NOMO-1 (cell line): ENCODE measurements around the gene CDC42SE1.

ENCODE experiments used
- DNase-seq, 2 experiments: peaks; one replicate each; lab custom pipeline; 2025; ENCODE audit not compliant: unreplicated experiment in 2 of 2; lab: John Stamatoyannopoulos, UW

The CDC42SE1 gene

DNA sequence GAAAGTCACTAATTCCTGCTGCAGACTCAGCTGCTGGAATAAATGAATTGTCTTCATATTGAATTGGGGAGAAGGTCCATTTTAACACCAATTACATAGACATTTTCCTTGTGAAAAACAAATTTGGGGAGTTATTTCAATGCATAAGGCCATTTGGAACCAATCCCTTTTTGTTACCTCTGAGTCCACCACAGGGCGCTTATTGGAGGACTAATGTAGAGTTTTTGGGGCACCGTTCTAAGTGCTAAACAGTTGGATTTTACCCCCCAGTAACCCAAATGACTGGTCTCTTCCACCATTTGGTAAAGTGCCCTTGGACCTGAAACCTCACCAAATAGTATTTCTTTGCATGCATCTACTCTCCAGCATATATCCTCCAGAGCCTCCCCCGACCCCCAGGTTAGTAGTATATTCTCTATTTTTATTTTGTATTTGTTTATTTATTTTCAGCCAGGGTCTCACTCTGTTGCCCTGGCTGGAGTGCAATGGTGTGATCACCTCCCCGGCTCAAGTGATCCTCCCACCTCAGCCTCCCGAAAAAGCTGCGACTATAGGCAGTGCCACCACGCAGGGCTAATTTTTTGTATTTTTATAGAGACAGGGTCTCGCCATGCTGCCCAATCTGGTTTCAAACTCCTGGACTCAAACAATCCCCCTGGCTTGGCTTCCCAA is 49.6 kb downstream of the CDC42SE1 start:
- no peak for DNase-seq

DNA sequence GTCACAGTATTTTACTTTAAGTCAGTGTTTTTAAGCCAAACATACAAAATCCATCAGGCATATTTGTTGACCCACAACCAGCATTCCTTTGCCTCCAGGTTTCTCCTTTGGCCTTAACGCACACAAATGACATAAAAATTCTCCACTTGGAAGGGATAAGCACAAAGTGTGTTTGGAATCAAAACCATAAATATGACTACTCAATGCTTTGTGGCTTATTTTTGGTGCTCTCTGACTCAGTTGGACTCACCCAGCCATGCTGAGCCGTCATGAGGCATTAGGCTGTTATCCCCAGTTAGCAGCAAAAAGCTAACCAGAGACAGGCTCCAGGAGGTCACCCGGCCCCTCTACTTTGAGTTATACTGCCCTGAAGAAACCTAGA is 50.2 kb downstream of the CDC42SE1 start:
- DNase-seq, result no peak

DNA sequence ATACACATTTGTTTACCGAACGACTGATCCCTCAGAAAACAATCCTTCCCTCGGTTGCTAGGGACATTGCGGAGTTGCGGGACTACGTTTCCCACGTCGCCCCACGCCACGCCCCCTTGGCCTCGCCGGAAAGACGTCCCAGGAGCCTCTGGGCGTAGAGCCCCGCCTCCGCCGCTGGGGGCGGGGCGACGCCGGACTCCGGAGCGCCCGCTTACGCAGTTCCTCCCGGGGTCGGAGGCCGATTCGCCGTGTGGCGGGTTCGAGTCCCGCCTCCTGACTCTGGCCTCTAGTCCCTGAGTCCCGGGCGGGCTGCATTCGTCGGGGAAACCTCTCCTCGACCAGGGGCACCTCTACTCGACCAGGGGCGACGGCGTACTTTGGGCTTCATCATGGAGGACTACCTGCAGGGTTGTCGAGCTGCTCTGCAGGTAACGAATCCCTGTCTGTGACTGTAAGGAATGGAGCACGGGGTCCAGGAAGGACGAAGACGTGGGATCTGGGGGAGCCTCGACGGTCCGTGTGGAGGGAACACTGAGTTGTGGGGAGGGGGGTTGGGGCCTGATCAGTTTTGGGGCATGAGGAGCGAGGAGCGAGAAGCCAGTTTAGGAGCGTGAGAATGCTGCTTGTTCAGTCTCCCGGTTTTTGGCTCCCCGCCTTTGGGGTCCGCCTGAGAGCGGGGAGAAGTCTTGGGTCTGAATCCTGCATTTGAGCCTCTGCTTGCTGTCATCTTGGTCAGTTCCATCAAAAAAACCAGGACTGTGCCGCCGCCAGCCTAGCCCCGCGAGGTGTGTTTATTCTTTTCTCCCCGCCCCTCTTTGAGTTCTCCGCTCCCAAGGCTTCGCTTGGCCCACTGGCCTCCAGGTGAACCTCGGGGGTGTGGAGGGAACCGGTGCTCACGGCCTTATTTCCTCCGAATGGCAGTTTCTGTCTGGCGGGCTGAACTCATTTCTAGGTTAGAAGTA is 50.9 kb downstream of the CDC42SE1 start, which contains the start of gene PRUNE1:
Gene PRUNE1 (plus strand): TSS at position 206 of the 962 bp plus-strand sequence. CDS start 184 bp downstream, at position 390.
- peak; percentile 92 to 95 for DNase-seq

DNA sequence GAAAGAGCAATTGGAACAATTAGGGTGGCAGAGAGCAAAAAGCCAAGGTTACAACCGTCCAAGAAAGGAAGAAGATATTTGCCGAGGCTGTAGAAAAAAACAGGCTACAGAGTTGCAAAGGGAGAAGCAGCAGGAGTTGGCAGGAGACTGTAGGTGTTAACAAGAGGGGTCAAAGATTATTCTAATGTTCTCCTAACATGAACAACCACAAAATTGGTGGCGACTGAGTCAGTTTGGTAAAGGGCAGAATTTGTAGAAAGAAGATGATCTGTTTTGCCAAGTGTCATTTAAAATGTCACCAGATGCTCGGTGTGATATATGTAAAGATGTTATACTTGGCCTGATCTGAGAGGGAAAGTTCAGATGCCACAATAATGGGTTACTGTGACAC is 51.6 kb downstream of the CDC42SE1 start:
- DNase-seq, result no peak

DNA sequence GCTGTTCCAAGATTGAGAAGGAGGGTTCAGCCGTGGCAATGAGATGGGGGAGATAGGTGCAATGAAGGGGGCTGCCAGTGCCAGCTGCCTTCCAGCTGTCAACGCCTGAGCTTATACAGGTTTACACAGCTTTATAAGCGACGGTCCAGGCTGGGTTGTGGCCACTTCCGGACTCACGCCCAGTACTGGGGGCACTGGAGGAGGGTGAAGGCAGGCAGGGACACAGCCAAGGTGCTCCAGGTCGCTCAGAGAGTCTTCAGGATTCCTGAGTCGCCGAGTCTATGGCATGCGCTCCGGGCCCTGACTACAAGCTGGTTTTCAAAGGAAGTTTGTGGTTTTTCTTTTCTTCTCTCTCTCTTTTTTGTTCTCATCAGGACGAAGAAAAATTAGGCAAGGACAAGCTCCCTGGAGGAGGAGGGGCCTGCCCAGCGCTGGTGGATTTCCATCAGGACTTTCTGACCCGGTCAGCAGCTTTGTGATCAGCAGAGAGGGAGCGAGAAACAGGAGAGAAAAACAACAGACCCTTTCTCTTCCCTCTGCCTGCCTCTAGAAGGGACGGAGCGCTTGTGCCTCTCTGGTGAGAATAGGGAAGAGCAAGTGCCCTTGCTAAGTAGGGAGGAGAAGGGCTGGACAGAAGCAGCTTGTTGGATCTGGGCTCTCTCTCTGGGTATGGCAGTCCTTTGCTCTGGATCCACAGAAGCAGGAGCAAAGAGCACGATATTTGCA is 52.9 kb downstream of the CDC42SE1 start, which contains the start of gene MINDY1:
Gene MINDY1 (minus strand): TSS at position 576 of the 726 bp plus-strand sequence. CDS start 4,285 bp downstream, outside the sequence.
- DNase-seq, result peak; percentile 87 to 90

DNA sequence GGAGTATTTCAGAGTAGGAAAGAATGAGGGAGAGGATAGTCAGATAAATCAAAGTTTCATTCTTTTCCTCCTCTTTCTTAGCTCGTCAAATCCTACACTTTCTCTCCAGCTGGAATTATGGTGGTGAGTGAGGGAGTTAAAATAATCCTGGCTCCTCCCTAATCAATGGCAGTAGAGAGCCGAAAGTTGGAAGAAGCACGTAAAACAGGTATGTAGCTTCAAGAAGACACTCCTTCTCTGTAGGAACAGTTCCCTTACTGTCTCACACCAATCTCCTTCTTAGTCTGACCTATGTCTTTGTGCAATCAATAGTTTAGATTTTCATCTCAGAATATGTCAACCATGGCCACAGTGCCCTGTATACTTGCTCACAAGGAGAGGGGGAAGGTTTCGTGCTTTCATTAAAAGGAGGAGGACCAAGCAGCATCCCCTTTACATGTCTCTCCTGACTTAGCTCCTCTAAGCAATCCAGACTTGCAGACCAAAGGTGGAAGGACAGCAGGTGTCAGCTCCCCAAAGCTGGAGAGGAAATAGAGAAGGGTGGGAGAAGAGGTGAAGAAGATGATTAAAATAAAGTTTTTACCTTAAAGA is 53.6 kb downstream of the CDC42SE1 start:
- DNase-seq, result peak in 1 of 2 experiments; percentile 10

DNA sequence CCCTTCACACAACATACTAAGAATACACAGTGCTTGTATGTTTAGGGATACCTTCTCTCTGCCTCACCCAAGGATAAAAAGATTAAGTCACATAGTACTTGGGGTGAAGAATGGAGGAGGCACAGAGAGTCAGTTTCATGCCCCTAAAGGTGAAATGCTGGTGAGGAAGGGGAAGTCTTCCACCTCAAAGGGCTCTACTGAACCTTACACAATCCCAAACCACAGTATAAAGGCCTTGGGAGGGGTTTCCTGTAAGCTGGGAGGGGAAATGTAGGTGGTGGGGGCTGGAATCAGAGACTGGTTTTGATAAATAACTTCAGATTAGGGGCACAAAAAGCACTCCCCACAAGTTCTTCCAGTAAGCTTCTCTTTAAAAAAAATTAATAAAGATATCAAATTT is 56.2 kb downstream of the CDC42SE1 start:
- DNase-seq, result peak; percentile 38 to 67

DNA sequence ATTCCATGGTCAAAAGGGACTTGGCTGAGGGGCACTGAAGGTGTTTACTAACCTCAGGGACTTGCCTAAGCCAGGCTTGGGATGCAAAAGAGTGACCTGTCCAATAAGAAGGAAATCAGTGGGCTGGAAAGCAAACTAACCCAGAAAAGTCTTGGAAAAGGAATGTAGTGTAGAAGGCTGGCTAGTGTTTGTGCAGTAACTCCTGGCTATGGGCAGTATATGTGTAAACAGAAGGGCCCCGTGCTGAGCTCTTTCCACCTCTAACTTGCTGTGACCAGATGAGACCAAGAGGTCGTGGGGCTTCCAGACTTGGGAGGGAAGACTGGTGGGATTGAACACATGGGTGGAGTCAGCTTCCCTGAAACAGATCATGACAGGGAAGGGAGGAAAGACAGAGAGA is 56.8 kb downstream of the CDC42SE1 start:
- DNase-seq, result no peak

DNA sequence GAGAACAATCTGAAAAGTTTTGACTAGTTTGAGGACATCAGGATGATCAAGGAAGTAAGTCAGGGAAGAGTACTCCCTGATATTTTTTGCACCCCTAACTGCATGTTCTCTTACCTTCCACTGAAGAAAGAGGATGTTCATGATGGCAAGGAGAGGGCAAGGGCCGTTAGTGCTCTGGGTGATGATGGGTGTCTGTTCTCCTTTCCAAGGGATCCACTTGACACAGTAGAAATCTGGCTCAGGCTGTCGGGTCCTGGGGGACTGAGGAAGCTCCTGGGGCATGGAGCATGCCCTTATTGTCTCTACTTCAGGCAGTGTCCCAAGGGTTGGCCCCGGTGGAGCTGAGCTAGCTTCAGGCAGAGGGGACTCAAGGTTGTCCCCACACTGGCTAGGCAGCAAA is 57.4 kb downstream of the CDC42SE1 start:
- no peak for DNase-seq

DNA sequence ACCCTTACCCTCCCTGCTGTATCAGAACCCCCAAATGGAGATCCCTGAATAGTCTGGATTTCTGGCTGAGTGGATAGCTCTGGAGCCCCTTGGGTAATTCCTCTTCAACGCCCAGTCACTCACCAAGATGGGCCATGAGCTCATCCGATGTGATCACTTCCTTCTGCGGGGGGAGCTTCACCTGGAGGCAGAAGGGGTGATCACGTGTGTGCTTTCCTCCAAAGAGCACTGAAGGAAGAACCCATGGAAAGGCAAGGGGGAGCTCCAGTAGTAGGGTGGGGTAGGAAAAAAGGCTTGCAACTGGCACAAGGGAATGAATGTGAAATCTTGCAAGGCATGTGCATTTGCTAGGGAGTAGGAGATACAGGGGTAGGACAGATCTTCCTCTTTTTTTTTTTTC is 57.8 kb downstream of the CDC42SE1 start:
- peak in 1 of 2 experiments; percentile 35 for DNase-seq
